ENCODE measurements around the gene MCF2L2.

DNA sequence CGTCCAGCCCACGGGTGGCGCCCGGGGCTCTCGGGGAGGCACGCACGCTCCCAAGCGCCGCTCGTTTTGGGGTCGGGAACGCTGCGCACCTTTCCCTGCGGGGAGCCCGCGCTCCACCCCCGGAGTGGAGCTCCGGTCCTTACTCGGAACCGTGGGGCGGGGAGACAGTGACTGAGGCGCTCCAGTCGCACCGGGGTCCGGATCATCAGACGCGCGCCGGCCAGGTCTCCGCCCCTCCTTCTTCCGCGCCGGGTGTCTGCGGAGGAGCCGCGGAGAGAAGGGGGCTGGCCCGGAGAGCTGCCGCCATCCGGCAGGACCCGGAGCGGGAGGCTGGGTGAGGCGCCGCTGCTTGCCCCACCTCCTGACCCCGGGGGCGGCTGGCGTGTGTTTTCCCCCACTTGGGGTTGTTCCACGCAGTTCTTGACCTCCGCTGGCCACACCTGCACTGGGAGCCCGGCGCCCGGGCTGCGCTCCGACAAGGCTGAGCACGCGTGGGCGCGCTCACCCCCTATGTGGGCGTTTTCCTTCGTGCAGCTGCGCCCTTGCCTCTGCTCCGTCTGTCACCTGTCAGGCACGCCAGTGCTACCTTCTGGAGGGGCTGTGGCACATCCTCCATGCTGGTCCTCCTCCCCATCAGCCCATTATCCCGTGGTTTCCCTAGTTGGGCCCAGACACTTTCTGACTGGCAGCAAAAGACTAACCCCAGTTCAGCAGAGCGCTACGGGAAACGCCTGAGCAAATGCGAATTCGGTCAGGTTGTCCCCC, at the start of gene MCF2L2:
- TF ChIP-seq CTCF (IDR thresholded peaks at IDR 0.05; ENCODE audit: low read depth, low read length): no peak
- no peak for TF ChIP-seq POLR2A (IDR thresholded peaks at IDR 0.05; ENCODE audit: extremely low read depth, insufficient read length)
- no peak for TF ChIP-seq MAX (IDR thresholded peaks at IDR 0.05; ENCODE audit: low read depth, low read length)

All from NB4 (cell line).